GM18867 (cell line): Measurements from ENCODE around the gene SDHA.

Experiments
- ATAC-seq: cut with Tn5 transposase; IDR thresholded peaks from one replicate; pipeline ENCODE4 v1.9.1; 2021; ENCODE audit warnings: mild to moderate bottlenecking, moderate library complexity; ENCODE audit not compliant: unreplicated experiment

Gene SDHA

DNA sequence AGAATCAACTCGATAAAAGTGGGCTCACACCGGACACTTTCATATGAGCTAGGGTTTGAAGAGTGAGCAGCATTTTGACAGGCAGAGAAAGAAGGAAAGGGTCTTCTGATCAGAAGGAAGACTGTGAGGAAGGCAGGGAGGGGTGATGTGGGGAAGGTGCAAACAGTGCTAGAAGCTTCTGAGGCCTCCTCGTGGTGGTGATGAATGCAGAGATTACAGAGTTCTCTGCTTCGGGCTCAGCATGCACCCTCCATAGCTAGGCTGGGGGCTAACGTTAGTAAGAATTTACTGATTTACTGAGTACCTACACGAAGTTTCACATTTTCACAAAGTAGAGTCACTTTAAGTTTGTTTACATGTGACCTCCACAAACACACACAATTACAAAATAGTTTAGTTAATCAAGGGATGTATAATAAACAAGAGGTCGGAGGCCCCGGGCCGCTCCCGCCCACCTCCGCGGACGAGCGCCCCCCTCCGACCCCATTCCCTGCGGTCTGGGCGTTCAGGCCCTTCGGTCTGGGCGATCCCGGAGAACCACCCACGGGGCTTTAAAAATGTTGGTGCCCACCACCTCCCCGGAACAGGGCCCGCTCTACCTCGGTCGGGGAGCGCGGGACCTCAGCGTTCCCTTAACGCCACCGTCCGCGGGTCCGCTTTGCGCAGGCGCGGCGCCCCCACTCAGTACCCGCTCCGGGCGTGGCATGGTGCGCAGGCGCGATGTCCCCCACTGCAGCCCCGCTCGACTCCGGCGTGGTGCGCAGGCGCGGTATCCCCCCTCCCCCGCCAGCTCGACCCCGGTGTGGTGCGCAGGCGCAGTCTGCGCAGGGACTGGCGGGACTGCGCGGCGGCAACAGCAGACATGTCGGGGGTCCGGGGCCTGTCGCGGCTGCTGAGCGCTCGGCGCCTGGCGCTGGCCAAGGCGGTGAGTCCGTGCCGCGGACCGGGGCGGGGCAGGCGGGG, at the start of gene SDHA, which contains the start of gene CCDC127:
Gene SDHA, plus strand, starts transcription at position 827 of the 963 bp plus-strand sequence. Its CDS starts 36 bp downstream, at position 863.
Gene CCDC127, minus strand, starts transcription at position 660 of the 963 bp plus-strand sequence. CDS start 1,304 bp downstream, outside the sequence.
- peak; percentile 80 for ATAC-seq

DNA sequence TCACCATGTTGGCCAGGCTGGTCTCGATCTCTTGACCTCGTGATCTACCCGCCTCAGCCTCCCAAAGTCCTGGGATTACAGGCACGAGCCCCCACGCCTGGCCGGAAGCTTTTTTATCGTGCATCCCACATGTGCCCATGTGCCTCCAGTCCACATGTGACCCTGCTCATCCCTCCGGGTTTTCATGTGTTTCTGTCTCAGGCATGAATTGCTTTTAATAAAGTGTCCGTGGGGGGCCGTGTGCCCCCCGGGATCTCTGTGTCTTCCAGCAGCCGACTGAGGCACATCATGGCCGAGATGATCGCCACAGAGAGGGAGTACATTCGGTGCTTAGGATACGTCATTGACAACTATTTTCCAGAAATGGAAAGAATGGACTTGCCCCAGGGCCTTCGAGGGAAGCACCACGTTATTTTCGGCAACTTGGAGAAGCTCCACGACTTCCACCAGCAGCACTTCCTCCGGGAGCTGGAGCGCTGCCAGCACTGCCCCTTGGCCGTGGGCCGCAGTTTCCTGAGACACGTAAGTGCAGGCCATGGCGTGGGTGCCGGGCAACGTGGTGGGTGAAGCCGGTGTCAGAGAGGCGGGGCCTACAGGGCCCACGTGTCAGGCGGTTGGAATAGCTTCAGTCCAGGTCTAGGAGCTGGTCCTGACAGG, 48.9 kb upstream of the SDHA start:
- ATAC-seq: no peak

DNA sequence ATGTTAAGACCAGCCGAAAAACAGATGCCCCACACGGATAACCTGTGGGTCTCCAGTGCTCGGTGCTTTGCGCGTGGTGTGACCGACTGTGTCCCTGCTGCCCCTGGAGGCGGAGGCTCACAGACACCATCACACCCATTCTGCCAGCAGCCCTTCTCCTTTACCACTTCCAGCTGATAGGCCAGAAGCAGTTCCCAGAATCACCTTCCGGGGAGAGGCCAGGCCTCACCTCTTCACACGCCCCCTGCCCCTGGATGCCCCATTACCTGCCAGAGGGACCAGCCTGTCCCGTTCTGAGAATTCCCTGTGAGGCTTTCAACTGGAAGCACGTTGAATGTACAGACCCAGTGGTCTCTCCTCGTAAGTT, 48.4 kb upstream of the SDHA start:
- ATAC-seq: no peak

DNA sequence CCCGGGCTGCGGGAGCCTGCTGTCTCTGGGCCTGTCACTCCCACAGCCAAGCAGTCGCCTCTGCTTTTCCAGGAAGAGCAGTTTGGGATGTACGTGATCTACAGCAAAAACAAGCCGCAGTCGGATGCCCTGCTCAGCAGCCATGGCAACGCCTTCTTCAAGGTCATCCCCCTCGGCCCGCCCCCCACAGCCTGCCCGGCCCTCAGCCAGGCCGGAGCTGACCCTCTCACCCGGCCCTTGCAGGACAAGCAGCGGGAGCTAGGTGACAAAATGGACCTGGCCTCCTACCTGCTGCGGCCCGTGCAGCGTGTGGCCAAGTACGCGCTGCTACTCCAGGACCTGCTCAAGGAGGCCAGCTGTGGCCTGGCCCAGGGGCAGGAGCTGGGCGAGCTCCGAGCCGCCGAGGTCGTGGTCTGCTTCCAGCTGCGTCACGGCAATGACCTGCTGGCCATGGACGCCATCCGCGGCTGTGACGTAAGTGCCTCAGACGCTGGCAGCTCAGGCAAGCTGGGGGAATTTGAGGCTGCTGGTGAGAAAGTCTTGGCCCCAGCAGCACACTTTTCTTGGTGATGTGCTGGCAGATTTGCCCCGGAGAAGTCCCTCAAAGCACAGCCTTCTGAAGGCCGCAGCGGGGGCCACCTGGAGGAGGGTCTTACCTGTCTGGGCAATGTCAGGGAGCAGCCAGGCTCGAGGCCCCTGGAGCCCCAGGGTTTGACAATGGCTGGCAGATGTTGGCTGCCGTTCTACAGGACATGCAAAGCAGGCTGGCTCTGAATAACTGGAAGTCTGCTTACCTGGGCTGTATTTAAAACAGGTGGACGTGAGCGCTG, 46.9 kb upstream of the SDHA start:
- no peak for ATAC-seq

DNA sequence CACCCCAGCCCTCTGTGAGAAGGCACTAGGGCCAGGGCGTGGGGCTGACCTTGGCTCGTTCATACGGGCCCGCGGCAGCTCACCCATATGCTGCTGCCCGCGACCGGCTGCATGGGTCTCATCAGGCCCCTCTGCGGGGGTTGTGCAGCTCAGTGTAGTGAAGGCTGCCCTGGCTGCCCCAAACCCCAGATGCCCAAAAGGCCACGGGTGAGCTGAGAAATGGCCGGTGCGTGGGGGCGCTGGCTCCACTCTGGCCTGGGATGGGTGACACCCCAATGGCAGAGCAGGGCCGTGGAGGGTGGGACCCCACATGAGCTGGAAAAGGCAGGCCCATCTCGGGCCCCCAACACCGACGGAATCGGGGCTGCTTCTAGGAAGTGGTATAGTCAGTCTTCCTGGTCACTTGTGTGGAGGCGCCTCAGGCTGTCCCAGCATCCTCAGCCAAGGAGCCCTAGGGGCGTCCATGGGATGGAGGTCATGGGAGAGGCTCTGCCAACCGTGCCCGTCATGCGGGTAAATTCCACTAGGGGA, 46.3 kb upstream of the SDHA start:
- no peak for ATAC-seq

DNA sequence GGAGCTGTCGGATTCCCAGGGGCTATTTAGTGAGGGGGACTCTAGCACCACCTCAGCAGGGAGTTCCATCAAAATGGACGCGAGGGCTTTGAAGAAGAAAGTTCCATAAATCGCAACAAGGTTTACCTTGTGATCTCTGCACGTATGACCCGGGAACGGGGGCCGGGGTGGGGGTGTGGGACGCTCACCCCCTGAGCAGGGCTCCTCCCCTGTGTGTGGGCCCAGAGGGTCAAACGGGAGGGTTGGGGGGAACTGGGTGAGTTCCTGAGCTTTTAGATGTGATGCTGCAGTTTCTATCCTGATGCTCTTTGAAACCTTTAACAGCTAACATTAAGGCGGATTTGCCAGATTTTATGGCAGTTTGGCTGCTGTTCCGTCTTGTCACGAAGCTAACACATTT, 45.7 kb upstream of the SDHA start:
- ATAC-seq: no peak

DNA sequence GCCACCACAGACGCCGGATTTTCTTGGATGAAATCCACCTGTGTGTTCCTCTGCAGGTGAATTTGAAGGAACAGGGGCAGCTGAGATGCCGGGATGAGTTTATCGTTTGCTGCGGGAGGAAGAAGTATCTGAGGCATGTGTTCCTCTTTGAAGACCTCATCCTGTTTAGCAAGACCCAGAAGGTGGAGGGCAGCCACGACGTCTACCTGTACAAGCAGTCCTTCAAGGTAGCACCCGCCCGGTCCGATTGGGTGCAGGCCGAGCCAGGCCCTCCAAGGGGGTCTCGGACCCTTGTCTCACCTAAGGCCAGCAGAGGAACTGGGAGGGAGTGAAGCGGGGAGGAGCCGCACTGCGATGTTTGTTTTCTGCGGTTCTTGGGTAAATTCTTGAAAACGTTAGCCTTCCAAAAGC, 45.3 kb upstream of the SDHA start:
- no peak for ATAC-seq

DNA sequence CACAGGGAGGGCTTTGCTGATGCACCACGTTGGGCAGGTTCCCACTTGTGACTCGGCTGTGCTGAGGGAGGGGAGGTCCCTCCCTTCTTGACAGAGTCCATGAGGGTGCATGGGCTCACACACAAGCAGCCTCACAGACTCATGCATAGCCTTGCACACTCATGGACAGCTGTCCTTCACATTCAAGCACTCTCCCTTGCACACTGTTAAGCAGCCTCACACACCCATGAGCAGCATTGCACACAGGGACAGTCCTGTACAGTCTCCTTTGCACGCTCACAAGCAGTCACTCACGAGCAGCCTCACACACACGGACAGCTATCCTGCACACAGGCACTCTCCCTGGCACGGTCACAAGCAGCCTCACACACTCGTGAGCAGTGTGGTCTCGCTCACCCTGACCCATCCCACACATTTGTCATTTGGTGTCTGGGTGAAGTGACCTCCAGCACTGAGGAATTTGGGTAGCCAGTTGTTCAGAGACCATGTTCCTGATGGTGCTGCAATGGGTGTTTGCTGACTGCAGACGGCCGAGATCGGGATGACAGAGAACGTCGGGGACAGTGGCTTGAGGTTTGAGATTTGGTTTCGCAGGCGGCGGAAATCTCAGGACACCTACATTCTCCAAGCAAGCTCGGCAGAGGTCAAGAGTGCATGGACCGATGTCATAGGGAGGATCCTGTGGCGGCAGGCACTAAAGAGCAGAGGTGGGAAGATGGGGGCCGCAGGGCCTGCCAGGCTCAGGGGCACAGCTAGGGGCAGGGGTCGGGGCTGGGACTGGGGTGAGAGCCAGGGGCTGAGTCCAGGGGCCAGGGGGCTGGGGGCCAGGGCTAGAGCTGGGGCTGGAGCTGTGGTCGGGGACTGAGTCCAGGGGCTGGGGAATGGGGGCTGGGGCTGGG, 44.5 kb upstream of the SDHA start:
- no peak for ATAC-seq

DNA sequence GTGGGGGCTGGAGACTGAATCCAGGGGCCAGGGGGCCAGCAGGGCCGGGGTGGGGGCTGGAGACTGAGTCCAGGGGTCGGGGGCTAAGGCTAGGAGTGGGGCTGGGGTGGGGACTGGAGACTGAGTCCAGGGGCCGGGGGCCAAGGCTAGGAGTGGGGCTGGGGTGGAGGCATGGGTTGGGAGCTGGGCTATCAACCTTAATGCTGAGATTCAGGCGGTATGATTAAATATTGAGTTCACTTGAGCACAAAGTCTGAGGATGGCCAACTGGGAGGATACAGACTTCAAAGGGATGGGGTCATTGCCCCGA, 43.9 kb upstream of the SDHA start:
- ATAC-seq: no peak

DNA sequence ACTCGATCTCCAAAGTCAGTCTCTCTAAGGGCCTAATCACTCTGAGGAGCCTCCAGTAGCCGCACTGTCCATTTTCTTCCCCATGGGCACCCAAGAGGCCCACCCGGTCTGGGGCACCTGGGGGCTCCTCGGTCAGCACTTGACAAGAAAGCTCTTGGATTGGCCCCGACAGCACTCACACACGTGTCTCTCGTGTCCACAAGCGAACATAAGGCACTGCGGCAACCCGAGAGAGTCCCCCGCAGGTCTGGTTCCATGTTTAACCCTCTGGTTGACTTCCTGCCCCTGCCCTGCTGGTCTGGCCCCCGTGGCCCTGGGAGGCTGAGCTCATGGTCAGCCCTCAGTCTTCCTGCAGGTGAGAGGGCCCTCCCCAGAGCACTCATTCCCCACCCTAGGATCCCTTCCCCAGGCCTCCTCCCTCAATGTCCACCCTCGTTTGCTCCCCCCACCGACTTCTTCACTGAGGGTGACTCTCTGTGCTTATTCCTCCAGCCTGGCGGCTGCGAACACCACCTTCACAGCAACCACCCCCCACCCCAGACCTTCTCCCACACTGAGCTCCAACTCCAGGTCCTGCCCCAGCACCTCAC, 43.1 kb upstream of the SDHA start:
- ATAC-seq: no peak

DNA sequence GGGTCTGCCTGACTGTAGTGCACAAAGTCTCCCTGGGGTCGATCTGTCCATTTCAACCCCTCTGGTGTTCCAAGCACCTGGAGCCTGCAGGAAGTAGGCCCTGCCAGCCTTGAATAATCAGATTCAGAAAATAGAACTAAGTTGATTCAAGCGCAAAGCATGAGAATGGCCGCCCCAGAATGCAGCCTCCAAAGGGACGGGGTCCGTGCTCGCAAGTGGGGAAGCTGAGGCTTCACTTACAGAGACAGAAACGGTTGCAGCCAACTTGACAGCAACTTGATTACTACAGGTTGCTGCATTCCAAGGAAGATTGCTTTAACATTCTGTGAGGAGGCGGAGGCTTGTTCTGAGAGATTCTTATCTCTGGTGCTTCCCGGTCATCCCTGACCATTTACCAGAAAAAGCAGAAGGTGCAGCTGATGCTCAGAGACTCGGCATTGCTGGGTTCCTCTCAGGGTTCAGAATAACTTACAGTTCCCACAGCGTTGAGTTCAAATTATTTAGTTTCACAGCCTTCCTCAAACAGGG, 41.8 kb upstream of the SDHA start:
- no peak for ATAC-seq

DNA sequence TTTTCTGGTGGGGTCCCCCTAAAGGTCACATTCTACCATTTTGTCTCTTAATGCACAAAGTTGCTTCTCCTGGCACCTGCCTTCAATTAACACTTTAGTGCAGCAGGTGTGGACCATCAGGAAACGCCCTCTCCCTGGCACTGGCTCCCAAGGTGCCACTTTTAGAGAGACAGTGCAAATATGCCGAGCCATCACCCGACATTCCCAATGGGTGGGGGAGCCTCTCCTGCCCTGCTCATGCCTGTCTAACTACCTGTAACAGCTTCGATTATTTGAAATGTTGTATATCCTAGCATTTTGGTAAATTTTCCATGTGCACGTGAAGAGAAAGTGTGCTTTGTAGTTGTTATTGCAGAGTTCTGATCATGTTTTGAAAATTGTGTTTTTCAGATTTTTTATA, 40.0 kb upstream of the SDHA start:
- no peak for ATAC-seq

DNA sequence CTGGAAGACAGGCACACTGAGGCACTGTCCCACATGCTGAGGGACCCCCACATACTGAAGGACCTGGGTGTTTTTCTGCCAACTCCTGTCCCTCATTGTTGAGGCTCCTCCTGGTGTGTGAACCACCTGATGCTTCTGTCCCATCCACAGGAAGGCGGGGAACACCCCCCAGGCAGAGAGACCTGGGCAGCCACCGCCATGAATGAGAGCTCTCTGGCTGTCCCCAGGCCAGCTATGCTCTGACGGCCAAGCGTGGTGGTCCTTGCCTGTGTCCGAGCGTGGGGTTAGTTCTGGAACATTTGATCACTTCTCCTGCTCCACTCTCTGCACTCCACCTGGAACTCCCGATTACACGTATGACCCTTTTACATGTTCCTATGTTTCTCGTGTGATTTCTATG, 38.7 kb upstream of the SDHA start:
- ATAC-seq: no peak

DNA sequence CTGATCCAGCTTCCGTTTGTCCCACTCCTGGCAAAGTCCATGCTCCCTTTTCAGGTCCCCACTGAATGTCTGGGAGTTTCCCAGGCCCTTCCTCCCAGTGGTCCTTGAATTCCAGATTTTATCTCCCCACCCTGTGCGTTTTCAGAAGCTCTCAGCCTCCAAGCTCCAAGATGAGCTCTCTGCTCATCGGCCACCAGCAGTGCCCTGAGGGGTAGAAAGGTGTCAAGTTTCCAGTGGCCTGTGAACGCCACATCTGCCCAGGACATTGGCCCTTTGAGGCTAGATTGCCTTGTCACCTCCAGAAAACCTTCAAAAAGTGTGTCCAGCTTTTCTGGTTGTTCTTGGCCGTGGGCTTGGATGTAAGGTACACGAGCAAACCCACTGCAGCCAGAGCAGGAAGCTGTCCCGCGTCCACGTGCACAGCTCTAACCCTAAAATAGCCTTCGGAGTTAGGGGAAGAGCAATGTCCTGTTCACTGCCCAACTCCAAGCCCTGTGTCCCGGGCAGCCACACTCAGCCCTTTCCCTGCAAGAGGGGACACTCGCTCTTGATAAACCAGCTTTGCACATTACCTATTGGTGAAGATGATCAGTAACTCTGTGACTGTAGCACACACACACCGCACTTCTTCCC, 37.7 kb upstream of the SDHA start:
- no peak for ATAC-seq

DNA sequence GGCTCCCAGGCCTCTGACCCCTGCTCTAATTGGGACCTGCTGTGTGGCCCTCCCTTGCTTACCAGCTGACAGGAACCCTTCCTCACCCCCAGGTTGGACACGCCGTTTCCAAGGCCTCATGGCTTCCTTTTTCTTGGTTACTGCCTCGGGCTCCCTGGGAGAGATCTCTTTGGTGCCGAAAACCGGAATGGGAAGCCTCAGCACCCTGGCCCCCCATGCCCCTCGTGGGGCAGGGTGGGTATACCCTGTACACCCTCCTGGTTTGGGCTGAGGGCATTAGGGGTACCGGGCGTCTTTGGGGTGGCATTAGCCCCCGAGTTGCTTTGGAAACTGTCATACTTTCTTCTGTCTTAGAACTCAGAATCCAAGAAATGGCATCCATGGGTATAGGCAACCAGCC, 37.0 kb upstream of the SDHA start:
- ATAC-seq: no peak

DNA sequence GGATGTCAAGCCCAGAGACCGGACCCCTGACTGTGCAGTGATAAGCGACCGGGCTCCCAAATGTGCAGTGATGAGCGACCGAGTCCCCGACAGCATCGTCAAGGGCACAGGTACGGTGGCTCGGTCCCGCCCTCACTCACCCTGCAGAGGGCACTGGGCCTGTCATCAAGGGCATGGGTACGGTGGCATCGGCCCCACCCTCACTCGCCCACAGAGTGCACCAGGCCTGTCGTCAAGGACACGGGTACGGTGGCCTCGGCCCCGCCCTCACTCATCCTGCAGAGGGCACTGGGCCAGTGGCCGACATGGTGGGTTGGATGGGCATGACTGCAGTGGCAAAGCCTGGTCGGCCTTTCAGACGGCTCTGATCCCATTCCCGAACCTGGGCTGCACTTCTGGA, 36.6 kb upstream of the SDHA start:
- ATAC-seq: no peak

DNA sequence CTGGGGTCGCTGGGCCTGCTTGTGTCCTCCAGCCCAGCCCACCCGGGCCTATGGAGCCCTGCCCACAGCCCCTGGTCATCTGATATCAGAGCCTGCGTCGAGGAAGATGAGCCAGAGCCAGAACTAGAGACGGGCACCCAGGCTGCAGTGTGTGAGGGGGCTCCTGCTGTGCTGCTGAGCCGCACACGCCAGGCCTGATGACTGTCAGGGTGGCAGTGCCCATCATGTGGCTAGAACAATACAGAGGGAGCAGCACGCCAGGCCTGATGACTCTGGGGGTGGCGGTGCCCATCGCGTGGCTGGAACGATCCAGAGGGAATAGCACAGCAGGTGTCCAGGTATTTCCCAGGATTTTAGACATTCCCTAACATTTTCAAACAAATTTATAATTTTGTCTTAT, 36.0 kb upstream of the SDHA start:
- ATAC-seq: no peak

DNA sequence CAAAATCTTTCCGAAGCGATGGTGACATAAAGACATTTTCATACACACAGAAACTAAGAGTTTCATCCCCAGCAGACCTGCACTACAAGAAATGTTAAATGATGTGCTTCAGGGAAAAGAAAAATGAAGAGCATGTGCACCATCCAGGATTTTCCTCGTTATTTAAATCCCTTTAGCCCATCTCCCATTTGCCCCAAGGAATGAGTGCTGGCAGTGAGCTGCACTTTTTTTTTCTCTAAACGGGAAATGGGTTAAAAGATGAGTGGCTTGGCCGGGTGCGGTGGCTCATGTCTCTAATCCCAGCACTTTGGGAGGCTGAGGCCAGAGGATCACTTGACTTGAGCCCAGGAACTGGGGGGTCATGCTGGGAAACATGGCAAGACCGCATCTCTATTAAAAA, 33.6 kb upstream of the SDHA start:
- no peak for ATAC-seq
